ENCODE results near the gene ZNF687. TPM values are rescaled to one million over a fixed set of nuclear protein-coding genes. Genes with fewer than 3 reads are reported as not detected.

ZNF687 gene
- polyA plus RNA-seq, 2 of the 4 experiments (the other 2 are of a cell fraction), result 14.0 to 17.5 TPM

DNA sequence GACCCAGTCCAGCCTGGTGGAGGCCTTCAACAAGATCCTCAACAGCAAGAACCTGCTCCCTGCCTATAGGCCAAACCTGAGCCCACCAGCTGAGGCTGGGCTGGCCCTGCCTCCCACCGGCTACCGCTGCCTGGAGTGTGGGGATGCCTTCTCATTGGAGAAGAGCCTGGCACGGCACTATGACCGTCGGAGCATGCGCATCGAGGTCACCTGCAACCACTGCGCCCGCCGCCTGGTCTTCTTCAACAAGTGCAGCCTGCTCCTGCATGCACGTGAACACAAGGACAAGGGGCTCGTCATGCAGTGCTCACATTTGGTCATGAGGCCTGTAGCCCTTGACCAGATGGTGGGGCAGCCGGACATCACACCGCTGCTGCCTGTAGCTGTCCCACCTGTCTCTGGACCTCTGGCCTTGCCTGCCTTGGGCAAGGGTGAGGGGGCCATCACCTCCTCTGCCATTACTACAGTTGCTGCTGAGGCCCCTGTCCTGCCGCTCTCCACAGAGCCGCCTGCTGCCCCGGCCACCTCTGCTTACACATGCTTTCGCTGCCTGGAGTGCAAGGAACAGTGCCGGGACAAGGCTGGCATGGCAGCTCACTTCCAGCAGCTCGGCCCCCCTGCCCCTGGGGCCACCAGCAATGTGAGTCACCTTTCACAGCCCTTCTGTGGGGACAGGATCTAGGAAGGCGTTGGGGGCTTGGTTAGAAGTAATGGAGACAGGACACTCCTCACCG, 5.8 kb downstream of the ZNF687 start:
- ChIA-PET CTCF (interaction anchor here (1.5 to 2.8 kb wide), 2 partner anchors 13 to 53 kb away, joined by 7 to 12 read pairs; no protein-coding TSS in a partner anchor), POLR2A (no interaction called here)
- ATAC-seq (no peak), FAIRE-seq (no peak), DNase-seq (ENCODE audit: low read depth in 1 of 2, low spot score in 1 of 2) (no peak)
- WGBS (ENCODE audit: missing lambda C conversion rate), result 94% methylated on average over 16 of the region's 22 CpGs
- H3K27ac ChIP-seq, result no peak overlapping the region
- no peaks in the 10 kb centered on the region for H3K9me3 ChIP-seq
- no peak overlapping the region for H3K4me3 ChIP-seq
- TF ChIP-seq CEBPB (IDR thresholded peaks at IDR 0.05) (no peak), TFCP2L1 (CRISPR knock-in tag; IDR thresholded peaks at IDR 0.05) (no peak), HEYL (CRISPR knock-in tag; IDR thresholded peaks at IDR 0.05) (no peak), NR3C1 (IDR thresholded peaks at IDR 0.05) (no peak), NPAS2 (CRISPR knock-in tag; IDR thresholded peaks at IDR 0.05; ENCODE audit: borderline replicate concordance) (no peak), FOSB (CRISPR knock-in tag; IDR thresholded peaks at IDR 0.05) (no peak), RARB (CRISPR knock-in tag; IDR thresholded peaks at IDR 0.05) (no peak), PHF8 (IDR thresholded peaks at IDR 0.05; ENCODE audit: borderline replicate concordance, low read depth) (no peak), ZNF302 (CRISPR knock-in tag; IDR thresholded peaks at IDR 0.05) (no peak), EHF (CRISPR knock-in tag; IDR thresholded peaks at IDR 0.05) (no peak), HOXA7 (CRISPR knock-in tag; IDR thresholded peaks at IDR 0.05) (no peak)
- TF ChIP-seq, protein P1, sequence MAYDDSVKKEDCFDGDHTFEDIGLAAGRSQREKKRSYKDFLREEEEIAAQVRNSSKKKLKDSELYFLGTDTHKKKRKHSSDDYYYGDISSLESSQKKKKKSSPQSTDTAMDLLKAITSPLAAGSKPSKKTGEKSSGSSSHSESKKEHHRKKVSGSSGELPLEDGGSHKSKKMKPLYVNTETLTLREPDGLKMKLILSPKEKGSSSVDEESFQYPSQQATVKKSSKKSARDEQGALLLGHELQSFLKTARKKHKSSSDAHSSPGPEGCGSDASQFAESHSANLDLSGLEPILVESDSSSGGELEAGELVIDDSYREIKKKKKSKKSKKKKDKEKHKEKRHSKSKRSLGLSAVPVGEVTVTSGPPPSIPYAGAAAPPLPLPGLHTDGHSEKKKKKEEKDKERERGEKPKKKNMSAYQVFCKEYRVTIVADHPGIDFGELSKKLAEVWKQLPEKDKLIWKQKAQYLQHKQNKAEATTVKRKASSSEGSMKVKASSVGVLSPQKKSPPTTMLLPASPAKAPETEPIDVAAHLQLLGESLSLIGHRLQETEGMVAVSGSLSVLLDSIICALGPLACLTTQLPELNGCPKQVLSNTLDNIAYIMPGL (CRISPR knock-in tag; IDR thresholded peaks at IDR 0.05; ENCODE audit: borderline replicate concordance), result no peak
- TF ChIP-seq, protein P2, sequence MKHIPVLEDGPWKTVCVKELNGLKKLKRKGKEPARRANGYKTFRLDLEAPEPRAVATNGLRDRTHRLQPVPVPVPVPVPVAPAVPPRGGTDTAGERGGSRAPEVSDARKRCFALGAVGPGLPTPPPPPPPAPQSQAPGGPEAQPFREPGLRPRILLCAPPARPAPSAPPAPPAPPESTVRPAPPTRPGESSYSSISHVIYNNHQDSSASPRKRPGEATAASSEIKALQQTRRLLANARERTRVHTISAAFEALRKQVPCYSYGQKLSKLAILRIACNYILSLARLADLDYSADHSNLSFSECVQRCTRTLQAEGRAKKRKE (CRISPR knock-in tag; IDR thresholded peaks at IDR 0.05; ENCODE audit: low read depth), result no peak
- TF ChIP-seq, protein P3, sequence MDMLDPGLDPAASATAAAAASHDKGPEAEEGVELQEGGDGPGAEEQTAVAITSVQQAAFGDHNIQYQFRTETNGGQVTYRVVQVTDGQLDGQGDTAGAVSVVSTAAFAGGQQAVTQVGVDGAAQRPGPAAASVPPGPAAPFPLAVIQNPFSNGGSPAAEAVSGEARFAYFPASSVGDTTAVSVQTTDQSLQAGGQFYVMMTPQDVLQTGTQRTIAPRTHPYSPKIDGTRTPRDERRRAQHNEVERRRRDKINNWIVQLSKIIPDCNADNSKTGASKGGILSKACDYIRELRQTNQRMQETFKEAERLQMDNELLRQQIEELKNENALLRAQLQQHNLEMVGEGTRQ (IDR thresholded peaks at IDR 0.05), result no peak
- TF ChIP-seq, protein P4, sequence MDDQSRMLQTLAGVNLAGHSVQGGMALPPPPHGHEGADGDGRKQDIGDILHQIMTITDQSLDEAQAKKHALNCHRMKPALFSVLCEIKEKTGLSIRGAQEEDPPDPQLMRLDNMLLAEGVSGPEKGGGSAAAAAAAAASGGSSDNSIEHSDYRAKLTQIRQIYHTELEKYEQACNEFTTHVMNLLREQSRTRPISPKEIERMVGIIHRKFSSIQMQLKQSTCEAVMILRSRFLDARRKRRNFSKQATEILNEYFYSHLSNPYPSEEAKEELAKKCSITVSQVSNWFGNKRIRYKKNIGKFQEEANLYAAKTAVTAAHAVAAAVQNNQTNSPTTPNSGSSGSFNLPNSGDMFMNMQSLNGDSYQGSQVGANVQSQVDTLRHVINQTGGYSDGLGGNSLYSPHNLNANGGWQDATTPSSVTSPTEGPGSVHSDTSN (IDR thresholded peaks at IDR 0.05), result no peak
- peaks cover 13% of the 10 kb centered on the region for H3K4me1 ChIP-seq
- no peak overlapping the region for H3K4me2 ChIP-seq

DNA sequence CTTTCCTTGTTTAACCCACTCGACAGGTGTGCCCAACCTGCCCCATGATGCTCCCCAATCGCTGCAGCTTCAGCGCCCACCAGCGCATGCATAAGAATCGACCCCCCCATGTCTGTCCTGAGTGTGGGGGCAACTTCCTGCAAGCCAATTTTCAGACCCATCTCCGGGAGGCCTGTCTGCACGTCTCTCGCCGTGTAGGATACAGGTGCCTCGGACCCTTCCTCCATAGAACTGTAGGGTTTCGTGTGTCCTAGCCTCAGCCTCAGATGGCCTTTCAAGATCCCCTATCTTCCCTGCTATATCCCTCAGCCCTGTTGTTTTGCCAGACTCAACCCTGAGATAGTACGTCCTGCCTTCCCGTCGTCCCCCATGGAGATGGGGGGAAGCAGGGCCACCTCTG, 6.4 kb downstream of the ZNF687 start:
- POLR2A ChIA-PET, result no interaction called here
- CTCF ChIA-PET, result interaction anchor here (0.6 to 2.8 kb wide), 3 partner anchors 12 to 52 kb away, joined by 3 to 12 read pairs (median 7); no protein-coding TSS in a partner anchor
- FAIRE-seq, result no peak

More for the DNA sequence above, 6.4 kb downstream of the ZNF687 start:
- Histone ChIP-seq H3K27ac (no peak overlapping the region), H3K9me3 (no peaks in the 10 kb centered on the region), H3K4me1 (peaks cover 8% of the 10 kb centered on the region), H3K4me2 (no peak overlapping the region), H3K4me3 (no peak overlapping the region)
- TF ChIP-seq ZNF302 (CRISPR knock-in tag; IDR thresholded peaks at IDR 0.05) (no peak), CBX8 (IDR thresholded peaks at IDR 0.05) (no peak), RAD21 (conservative IDR thresholded peaks at IDR 0.05 in 1 of 2, IDR thresholded peaks at IDR 0.05 in 1 of 2) (no peak), RFX5 (IDR thresholded peaks at IDR 0.05) (no peak), PHF8 (IDR thresholded peaks at IDR 0.05; ENCODE audit: borderline replicate concordance, low read depth) (no peak), RCOR1 (IDR thresholded peaks at IDR 0.05; ENCODE audit: low read depth, low read length) (no peak), POLR2AphosphoS2 (conservative IDR thresholded peaks at IDR 0.05; ENCODE audit: low read length) (no peak), RARB (CRISPR knock-in tag; IDR thresholded peaks at IDR 0.05) (no peak), NFE2L2 (conservative IDR thresholded peaks at IDR 0.05; ENCODE audit: low read length) (no peak), HOXA7 (CRISPR knock-in tag; IDR thresholded peaks at IDR 0.05) (no peak), FOXS1 (CRISPR knock-in tag; IDR thresholded peaks at IDR 0.05) (no peak), EHF (CRISPR knock-in tag; IDR thresholded peaks at IDR 0.05) (no peak), HEYL (CRISPR knock-in tag; IDR thresholded peaks at IDR 0.05) (no peak), SMC3 (IDR thresholded peaks at IDR 0.05) (no peak), NR3C1 (IDR thresholded peaks at IDR 0.05) (no peak), KDM1A (IDR thresholded peaks at IDR 0.05; ENCODE audit: low read depth) (no peak)
- TF ChIP-seq, protein P3 (IDR thresholded peaks at IDR 0.05), result no peak
- TF ChIP-seq, protein P5, sequence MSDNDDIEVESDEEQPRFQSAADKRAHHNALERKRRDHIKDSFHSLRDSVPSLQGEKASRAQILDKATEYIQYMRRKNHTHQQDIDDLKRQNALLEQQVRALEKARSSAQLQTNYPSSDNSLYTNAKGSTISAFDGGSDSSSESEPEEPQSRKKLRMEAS (IDR thresholded peaks at IDR 0.05), result no peak
- TF ChIP-seq, protein P2 (CRISPR knock-in tag; IDR thresholded peaks at IDR 0.05; ENCODE audit: low read depth), result no peak
- WGBS (ENCODE audit: missing lambda C conversion rate), result 89% methylated on average over 14 of the region's 14 CpGs
- ATAC-seq (no peak), DNase-seq (ENCODE audit: low read depth in 1 of 2, low spot score in 1 of 2) (no peak)
